HepG2 (cell line): ENCODE measurements around the gene SLC2A10. TPM values are rescaled to one million over a fixed set of nuclear protein-coding genes. Genes with fewer than 3 reads are reported as not detected.

Source experiments
- ARID5B ChIP-seq: IDR thresholded peaks from 2 replicates; pipeline ENCODE4 v1.4.0; 2020; ENCODE audit warnings: mild to moderate bottlenecking, missing genetic modification reagents
- BRD4 ChIP-seq: sonication (generic); formaldehyde crosslinking; IDR thresholded peaks from 2 replicates; pipeline ENCODE4 v1.4.0; 2020; ENCODE audit warnings: missing genetic modification reagents
- NFIB ChIP-seq: sonication (generic); formaldehyde crosslinking; IDR thresholded peaks from 2 replicates; pipeline ENCODE4 v1.9.0; 2021; ENCODE audit warnings: missing genetic modification reagents, mild to moderate bottlenecking, borderline replicate concordance
- TFAP4 ChIP-seq: sonication (generic); IDR thresholded peaks from 2 replicates; pipeline ENCODE4 v1.6.1; 2016; ENCODE audit warnings: low read depth, borderline replicate concordance
- ZFP91 ChIP-seq: sonication (generic); formaldehyde crosslinking; IDR thresholded peaks from 2 replicates; pipeline ENCODE4 v1.9.0; 2022; ENCODE audit warnings: missing genetic modification reagents, mild to moderate bottlenecking, borderline replicate concordance
- ZNF383 ChIP-seq: sonication (generic); formaldehyde crosslinking; IDR thresholded peaks from 2 replicates; pipeline ENCODE4 v1.4.0; 2020; ENCODE audit warnings: missing genetic modification reagents, mild to moderate bottlenecking, borderline replicate concordance
- ZNF484 ChIP-seq: sonication (generic); formaldehyde crosslinking; IDR thresholded peaks from 2 replicates; pipeline ENCODE4 v1.5.1; 2020; ENCODE audit warnings: mild to moderate bottlenecking, low read depth, missing genetic modification reagents, borderline replicate concordance
- ZNF550 ChIP-seq: sonication (generic); formaldehyde crosslinking; IDR thresholded peaks from 2 replicates; pipeline ENCODE4 v1.4.0; 2020; ENCODE audit warnings: mild to moderate bottlenecking, missing genetic modification reagents, borderline replicate concordance
- ZNF749 ChIP-seq: sonication (generic); formaldehyde crosslinking; IDR thresholded peaks from 2 replicates; pipeline ENCODE4 v1.8.0; 2022; ENCODE audit warnings: mild to moderate bottlenecking, missing genetic modification reagents, moderate library complexity, borderline replicate concordance
- polyA plus RNA-seq, 8 experiments: library from polyadenylated mRNA; depleted of rRNA in 3 of 8; stranded (reverse) in 7 of 8; unstranded in 1 of 8; fragments of >200 nt; fragmentation: Illumina TruSeq in 4 of 8; extraction: Trizol in 4 of 8; gene quantifications; 2 replicates each; pipeline versions ENCODE4 v1.2.1 to v1.2.3, GENCODE V29; 2011 to 2016; ENCODE audit warnings: low read depth in 4 of 8, missing spikeins in 1 of 8, mixed read lengths in 1 of 8; ENCODE audit not compliant: insufficient read depth in 1 of 8
- total RNA-seq, 5 experiments: library from RNA; depleted of rRNA; stranded (reverse); fragments of >200 nt; fragmentation: Illumina TruSeq; extraction: Trizol; gene quantifications; 2 replicates each; pipeline ENCODE4 v1.2.3, GENCODE V29; 2016; ENCODE audit warnings: low read depth in 1 of 5
- TF ChIP-seq, protein P1 (sequence below): sonication (generic); formaldehyde crosslinking; IDR thresholded peaks from 2 replicates; pipeline ENCODE4 v1.4.0; 2020; ENCODE audit warnings: missing genetic modification reagents
- TF ChIP-seq, protein P2 (sequence below): sonication (generic); formaldehyde crosslinking; IDR thresholded peaks from 2 replicates; pipeline ENCODE4 v1.8.0; 2022; ENCODE audit warnings: mild to moderate bottlenecking, missing genetic modification reagents, borderline replicate concordance
- TF ChIP-seq, protein P3 (sequence below): sonication (generic); formaldehyde crosslinking; IDR thresholded peaks from 2 replicates; pipeline ENCODE4 v1.5.1; 2020; ENCODE audit warnings: missing genetic modification reagents, mild to moderate bottlenecking, borderline replicate concordance

The SLC2A10 gene
- total and polyA plus RNA-seq, 2 of the 13 experiments (the other 11 are each of a cell fraction or from before 2014, with no cell fraction given) = 16.0 to 18.4 TPM

DNA sequence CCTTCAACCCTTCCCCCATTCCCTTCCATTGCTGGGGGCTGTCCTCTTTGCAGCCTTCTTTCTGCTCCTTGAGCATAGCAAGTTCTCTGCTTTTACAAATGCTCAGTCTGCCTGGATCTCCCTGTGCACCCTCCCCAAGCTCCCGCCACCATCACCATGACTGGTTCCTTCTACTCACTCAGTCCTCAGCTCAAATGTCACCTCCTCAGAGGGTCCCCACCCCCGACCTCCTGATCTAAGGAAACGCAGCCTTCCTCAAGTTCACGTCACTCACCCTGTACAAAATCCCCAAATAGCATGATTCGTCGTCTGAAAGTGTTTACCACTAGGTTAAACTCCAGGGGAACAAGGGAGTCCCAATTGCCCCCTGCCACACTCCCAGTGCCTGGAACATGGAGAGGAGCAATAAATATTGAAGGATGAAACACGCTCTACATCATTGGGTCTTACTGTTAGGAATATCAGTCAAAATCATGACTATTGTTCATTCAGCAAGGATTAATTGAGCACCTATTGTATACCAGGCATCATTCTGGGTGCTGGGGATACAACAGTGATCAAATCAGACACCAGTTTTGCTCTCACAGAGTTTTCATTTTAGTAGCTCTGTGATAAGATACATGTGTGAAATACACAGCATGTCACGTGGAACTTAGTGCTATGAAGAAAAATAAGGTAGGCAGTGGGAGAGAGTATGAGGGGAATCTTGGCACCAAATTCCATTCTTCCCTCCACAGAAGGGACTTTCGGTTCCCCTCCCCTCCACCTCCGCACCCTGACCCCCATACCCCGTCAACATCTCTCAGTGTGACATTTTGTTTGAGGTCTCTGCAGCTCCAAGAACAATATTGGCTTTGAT, 35.8 kb upstream of the SLC2A10 start (continued):
- TF ChIP-seq TFAP4 (no peak), ZNF484 (CRISPR knock-in tag) (no peak), ZNF550 (CRISPR knock-in tag) (no peak), ZFP91 (CRISPR knock-in tag) (no peak), NFIB (CRISPR knock-in tag) (no peak), BRD4 (CRISPR knock-in tag) (peak; percentile 63; the same call in 1 of the 2 replicates), ZNF749 (no peak), ZNF383 (CRISPR knock-in tag) (peak; percentile 77; the same call in 1 of the 2 replicates), ARID5B (CRISPR knock-in tag) (no peak)
- TF ChIP-seq, protein P1, sequence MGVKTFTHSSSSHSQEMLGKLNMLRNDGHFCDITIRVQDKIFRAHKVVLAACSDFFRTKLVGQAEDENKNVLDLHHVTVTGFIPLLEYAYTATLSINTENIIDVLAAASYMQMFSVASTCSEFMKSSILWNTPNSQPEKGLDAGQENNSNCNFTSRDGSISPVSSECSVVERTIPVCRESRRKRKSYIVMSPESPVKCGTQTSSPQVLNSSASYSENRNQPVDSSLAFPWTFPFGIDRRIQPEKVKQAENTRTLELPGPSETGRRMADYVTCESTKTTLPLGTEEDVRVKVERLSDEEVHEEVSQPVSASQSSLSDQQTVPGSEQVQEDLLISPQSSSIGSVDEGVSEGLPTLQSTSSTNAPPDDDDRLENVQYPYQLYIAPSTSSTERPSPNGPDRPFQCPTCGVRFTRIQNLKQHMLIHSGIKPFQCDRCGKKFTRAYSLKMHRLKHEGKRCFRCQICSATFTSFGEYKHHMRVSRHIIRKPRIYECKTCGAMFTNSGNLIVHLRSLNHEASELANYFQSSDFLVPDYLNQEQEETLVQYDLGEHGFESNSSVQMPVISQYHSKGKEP (CRISPR knock-in tag) = 0 out of 2 replicates have a peak, but pooled peaks have one; percentile 14
- TF ChIP-seq, protein P2, sequence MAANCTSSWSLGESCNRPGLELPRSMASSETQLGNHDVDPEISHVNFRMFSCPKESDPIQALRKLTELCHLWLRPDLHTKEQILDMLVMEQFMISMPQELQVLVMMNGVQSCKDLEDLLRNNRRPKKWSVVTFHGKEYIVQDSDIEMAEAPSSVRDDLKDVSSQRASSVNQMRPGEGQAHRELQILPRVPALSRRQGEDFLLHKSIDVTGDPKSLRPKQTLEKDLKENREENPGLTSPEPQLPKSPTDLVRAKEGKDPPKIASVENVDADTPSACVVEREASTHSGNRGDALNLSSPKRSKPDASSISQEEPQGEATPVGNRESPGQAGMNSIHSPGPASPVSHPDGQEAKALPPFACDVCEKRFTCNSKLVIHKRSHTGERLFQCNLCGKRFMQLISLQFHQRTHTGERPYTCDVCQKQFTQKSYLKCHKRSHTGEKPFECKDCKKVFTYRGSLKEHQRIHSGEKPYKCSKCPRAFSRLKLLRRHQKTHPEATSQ = 0 out of 2 replicates have a peak, but pooled peaks have one; percentile 18
- TF ChIP-seq, protein P3, sequence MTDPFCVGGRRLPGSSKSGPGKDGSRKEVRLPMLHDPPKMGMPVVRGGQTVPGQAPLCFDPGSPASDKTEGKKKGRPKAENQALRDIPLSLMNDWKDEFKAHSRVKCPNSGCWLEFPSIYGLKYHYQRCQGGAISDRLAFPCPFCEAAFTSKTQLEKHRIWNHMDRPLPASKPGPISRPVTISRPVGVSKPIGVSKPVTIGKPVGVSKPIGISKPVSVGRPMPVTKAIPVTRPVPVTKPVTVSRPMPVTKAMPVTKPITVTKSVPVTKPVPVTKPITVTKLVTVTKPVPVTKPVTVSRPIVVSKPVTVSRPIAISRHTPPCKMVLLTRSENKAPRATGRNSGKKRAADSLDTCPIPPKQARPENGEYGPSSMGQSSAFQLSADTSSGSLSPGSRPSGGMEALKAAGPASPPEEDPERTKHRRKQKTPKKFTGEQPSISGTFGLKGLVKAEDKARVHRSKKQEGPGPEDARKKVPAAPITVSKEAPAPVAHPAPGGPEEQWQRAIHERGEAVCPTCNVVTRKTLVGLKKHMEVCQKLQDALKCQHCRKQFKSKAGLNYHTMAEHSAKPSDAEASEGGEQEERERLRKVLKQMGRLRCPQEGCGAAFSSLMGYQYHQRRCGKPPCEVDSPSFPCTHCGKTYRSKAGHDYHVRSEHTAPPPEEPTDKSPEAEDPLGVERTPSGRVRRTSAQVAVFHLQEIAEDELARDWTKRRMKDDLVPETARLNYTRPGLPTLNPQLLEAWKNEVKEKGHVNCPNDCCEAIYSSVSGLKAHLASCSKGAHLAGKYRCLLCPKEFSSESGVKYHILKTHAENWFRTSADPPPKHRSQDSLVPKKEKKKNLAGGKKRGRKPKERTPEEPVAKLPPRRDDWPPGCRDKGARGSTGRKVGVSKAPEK = no peak
